HG03175 (cell line): ENCODE data around the gene MGAT3.

Experiments
- ATAC-seq: cut with Tn5 transposase; IDR thresholded peaks from one replicate; pipeline ENCODE4 v1.9.1; 2021; ENCODE audit warnings: mild to moderate bottlenecking, moderate library complexity; ENCODE audit not compliant: unreplicated experiment

Gene MGAT3

DNA sequence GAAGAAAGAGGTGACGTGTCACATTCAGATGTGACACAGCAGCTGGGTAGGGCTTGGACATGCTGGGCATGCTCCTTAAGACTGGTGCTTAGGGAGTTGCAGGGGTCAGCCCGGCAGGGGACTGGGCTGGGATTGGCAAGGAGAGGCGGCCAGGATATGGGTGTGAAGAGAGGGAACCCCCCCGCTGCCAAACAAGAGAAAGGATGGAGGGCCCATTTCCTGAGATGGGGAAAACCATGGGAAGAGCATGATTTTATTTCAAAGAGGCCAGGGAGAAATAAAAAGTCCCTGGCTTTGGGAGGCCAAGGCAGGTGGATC is 68.8 kb downstream of the MGAT3 start:
- ATAC-seq: no peak

DNA sequence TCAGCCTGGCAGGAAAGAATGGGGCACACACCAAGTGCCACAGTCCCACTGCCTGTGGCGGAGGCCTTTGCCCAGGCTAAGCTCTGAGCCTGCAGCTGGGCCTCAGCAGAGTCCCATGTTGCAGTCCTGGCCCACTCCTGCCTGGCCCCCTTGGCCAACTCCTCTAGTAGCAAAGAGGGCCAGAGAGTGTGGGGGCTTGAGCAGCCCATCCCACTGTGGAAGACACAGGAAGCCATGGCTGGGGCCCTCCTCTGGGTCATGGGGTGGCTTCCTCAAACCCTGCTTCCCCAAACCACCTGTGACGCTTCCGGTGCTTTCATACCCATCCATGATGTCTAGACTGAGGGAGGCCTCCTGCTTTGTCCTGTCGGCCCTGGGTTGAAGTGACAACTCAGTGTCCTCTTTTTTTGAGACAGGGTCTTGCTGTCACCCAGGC is 69.9 kb downstream of the MGAT3 start:
- no peak for ATAC-seq

DNA sequence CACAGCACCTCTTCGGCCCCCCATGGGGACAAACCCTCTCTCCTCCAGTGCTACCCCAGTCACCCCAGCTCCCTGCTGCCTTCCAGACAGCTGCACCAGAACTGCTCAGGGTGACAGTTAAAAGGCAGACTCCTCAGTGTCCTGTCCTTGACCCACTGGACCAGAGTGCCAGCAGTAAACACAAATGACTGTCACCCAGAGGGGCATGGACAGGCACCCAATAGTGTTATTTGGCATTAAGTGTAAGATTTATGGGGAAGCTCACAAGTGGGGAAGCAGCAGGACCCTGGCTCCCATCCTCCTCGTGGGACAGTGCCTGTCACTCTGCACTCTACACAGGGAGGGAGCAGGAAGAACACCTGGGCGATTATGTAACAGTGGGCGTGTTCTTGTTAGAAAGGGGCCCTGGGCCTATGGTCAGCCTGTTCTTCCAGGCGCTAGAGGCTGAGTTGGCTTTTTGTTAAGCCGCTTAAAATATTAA is 70.7 kb downstream of the MGAT3 start:
- ATAC-seq: no peak

- ATAC-seq: no peak
These were observed 71.4 kb downstream of the MGAT3 start for GRCh38 chr22:39528080-39528661.

GRCh38 chr22:39528681-39529486 is 72.1 kb downstream of the MGAT3 start:
- ATAC-seq: peak; percentile 33

- no peak for ATAC-seq
These were observed 72.7 kb downstream of the MGAT3 start for GRCh38 chr22:39529487-39529851.

DNA sequence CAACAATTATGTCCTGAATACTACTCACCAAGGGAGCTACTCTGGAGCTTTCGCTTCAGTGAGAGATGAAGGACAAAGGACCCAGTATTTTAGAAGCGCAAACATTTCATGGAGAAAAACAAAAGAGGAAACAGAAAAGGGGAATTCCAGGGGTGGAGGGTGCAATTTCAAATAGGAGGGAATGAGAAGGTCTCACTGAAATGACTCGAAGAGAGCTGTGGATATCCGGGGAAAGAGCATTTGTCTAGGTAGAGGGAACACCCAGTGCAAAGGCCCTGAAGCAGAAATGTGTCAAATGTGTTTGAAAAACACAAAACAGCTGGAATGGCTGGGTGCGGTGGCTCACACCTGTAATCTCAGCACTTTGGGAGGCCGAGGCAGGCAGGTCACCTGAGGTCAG is 73.3 kb downstream of the MGAT3 start:
- no peak for ATAC-seq

DNA sequence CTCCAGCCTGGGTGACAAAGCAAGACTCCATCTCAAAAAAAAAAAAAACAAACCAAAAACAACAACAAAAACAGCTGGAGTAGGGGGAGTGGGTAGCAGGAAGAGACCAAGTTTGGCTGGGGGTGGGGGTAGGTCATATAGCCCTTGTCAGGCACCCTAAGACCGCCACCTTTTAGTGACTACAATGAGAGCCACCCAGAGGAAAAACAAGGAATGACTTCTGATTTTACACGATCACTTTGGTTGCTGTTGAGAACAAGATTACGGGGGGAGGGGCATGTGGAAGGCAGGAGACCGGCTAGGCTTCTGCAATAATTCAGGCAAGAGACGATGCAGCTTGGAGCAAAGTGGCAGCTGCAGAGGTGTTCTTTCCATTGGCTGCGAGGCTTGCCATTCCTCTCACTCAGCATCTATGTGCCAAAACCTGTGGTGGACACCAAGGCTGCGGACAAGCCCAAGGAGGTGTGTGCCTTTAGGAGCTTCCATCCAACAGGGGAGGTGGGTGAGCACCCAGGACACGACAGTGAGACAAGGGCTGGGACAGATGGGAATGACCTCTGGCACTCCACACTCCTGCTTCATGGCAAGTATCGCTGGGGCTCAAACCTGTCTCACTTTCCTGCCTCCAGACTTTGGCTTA is 74.0 kb downstream of the MGAT3 start:
- ATAC-seq: no peak

DNA sequence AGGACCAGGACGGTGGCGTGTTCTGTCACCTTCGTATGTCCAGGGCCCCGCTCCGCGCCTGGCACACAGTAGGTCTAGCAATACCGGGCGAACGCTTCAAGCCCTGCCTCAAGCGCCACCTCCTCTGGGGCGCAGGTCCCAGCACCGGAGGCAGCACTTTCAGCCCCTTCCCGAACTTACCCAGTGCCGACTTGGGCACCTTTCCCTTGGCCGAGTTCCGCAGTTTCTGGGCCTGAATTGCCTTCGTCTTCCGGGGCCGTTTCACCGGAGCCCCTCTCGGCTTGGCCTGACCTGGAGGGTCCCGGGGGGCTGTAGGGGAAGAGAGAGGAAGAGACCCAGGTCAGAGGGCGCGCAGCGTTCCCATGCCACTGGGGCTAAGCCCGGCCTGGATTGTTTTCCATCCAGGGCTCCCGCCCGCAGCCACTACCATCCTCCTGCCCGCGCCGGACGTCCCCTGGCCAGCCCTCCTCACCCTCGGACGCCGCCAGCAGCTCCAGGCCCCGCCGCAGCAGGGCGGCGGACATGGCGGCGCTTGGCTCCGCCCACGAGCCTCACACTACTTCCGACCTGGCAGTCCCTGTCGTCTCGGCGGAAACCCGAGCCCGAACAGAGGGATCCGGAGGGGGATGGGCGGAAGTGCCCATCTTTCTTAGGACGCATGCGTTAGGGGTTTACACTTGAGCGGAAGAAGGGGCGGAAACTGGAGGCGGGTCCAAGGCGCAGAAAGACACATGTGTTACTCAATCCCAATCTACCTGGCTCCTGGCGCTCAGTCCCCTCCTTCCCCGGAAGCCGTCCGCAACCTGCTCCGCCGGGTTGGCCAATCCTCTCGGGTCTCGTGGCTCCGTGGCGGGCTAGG is 75.6 kb downstream of the MGAT3 start, which contains the start of gene RPS19BP1:
RPS19BP1 (minus strand) TSS at position 534 of the 859 bp plus-strand sequence; CDS start at position 524, 10 bp downstream.
- peak; percentile 80 for ATAC-seq

DNA sequence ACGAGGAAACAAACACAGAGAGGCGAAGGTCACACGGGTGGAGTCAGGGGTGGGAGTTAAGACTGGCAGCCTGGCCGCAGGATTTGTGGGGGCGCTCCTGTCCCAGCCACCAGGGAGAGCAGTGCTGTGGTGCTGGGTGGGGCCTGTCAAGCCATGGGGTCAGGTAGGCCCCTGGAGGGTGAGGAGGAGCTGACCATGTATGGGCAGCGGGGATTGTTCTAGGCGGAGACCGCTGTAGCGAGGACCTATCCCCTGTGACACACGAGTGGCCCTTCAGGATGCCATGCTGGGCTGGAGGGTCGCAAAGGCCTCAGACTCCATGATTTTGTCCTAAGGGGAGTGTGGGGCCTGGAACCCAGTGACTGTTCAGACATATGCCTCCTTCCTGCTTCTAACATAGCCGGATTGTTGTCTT is 77.3 kb downstream of the MGAT3 start:
- no peak for ATAC-seq

DNA sequence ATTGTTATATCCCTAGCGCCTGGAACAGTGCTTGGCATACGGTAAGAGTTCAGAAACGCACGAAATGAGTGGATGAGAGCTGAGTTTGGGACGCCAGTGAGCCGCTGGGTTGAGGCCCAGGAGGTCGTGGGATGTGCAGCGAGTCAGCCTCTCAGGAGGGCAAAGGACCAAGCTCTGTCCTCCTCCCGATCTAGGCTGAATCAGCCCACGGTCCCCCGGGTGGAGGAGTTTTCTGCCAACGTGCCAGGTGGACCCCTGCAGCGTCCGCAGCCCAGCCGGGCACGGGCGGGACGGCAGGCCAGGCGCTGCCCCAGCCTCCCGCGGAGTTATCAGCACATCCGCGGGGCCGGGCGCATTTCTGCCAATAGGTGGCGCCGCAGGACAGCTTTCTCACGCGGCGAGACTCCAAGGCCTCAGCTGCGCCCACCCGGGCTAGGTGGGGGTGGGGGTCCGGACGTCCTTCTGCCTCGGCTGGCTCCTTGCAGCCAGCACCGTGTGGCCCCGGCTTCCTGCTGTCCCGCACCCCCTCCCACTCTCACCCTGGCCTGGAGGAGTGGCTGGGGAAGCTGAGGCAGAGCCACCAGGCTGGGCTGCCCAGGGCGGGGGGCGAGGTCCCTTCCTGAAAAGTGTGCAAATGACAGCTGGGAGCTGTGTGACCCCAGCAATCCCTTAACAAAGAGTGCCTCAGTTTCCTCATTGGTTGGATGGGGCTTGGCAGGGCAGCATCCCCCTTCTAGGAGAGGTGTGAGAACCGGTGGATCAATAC is 78.0 kb downstream of the MGAT3 start:
- no peak for ATAC-seq

DNA sequence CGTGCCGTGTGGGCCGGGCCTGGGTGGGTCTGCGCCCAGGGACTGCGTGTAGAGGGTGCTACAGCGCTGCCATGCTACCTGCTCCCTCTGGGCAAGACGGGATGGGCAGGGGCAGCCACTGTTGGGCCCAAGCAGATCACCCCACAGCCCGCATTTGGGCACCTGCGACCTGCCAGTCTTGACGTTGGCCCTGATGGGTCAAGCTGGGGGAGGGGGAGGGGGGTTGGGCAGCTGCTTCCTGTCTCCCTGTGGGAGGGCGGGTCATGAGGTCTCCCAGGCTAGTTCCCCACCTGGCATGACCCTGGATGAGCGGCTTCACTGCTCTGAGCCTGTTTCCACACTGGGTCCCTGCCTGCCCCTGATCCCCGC is 78.5 kb downstream of the MGAT3 start:
- no peak for ATAC-seq

DNA sequence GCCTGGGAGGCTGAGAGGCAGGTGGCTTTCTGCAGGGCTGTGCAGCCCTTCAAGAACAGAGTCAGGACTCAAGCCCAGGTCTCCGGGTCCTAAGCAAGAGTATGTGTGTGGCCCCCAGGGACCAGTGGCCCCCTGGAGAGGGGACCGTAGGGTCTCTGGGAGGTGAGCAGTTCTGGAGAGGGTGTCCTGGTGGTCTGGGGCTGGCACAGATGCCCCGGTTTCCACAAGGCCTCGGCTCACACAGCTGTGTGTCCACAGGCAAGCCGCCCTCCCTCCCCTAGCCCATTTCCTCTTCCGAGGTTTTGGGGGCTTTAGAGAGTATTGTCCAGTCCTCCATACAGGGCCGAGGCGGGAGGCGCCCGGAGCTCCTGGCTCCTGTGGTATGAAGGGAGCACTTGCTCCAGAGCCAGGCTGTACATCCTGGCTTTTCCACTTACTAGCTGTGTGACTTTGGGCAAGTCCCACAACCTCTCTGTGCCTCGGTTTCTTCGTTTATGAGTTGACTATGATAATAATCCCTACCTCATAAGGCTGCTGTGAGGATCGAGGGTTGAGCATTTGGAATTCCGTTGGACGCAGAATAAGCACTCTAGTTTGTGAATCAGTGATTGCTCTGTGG is 79.1 kb downstream of the MGAT3 start:
- no peak for ATAC-seq

GRCh38 chr22:39536711-39537110 is 79.9 kb downstream of the MGAT3 start:
- no peak for ATAC-seq

GRCh38 chr22:39537975-39538374 is 81.2 kb downstream of the MGAT3 start:
- no peak for ATAC-seq
